Measurements from ENCODE around the gene P3H4.

Gene P3H4

DNA sequence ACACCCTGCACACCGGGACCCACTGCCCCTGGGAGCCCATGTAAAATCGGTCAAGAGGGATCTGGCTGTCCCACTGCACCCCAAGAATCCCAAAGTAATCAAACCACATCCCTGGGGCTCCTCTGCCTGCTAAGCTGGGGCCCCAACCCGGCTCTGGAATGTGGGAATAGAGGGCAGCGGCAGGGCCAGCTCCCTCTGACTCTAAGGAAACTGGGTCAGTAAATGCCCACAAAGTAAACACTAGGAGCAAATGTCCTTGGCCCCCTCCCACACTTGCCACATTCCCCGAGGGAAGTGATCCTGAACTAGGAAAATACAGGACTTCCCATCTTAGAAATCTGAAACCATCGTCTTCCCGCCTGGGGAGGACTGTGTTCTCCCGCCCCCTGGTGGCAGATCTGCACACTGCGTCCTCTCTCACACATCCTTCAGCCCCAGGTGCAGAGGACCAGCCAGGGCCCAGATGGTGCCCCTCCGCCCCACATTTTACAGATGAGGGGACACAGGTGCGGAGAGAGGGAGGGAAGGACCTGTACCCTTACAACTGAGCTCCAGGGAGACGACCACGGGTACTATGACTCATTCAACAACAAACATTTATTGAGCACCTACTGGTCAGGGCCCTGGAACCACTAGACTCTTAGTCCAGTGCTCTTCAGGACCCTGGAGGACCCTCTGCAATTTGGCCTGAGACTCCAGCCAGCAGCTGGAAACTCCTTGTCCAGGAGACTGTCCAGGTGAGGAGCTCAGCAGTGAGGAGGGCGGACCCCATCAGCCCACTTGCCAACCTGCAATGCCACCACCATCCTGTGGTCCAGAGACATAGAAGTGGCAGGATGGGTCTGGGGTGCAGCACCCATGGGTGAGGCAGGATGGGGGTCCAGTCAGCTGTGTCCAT is 10.1 kb downstream of the P3H4 start:
- Histone ChIP-seq H3K4me1 (ENCODE audit: control insufficient read depth in 1 of 2, insufficient read depth in 2 of 2, low read length in 2 of 2) (peaks cover 7 to 10% of the 10 kb centered on the region in 2 donors), H3K36me3 (ENCODE audit: control insufficient read depth in 1 of 2, insufficient read depth in 2 of 2, low read length in 2 of 2) (peaks cover 0 to 8% of the 10 kb centered on the region in 2 donors), H3K27ac (ENCODE audit: low read length) (no peak overlapping the region), H3K27me3 (ENCODE audit: low read depth, low read length) (no peaks in the 10 kb centered on the region), H3K4me3 (ENCODE audit: low read depth in 1 of 2, low read length in 2 of 2) (peak overlapping the region in 1 of 2 donors; percentile 16), H3K9me3 (ENCODE audit: control insufficient read depth in 1 of 2, low read length in 2 of 2) (no peaks in the 10 kb centered on the region)

DNA sequence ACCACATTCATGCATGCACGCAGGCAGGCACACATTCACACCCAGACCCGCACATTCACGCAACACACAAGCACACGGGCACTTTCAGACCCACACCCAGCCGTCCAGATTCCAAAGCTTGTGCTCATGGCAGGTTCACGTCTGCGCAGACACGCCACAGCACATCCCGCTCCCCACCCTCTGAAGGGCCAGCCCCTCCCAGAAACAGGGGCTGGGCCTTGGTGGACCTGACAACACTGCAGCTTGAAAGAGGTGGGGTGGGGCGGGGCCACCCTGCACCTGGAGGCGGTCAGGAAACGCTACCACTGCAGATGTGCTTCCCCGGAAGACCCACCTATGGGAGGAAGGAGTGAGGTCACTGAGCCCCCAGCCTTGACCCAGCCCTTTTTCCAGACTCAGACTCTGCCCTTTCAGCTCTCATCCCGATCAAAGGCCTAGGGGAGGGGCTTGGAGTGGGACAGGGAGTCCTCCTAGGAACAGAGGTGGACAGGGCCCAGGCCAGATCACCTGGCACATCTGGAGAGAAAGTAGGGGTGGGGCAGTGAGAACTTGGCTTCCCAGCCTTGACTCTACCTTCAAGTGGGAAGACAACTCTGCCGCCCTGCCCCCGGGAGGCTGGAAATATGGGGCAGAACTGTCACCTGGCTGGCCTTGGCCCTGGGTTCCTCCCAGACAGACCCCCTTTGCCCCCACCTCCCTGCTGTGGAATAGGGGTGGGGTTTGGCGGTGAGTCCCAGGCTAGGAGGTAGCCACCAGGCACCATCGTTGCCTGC is 11.0 kb downstream of the P3H4 start:
- Histone ChIP-seq H3K36me3 (ENCODE audit: control insufficient read depth in 1 of 2, insufficient read depth in 2 of 2, low read length in 2 of 2) (peaks cover 0 to 4% of the 10 kb centered on the region in 2 donors), H3K27me3 (ENCODE audit: low read depth, low read length) (no peaks in the 10 kb centered on the region), H3K9me3 (ENCODE audit: control insufficient read depth in 1 of 2, low read length in 2 of 2) (no peaks in the 10 kb centered on the region), H3K4me1 (ENCODE audit: control insufficient read depth in 1 of 2, insufficient read depth in 2 of 2, low read length in 2 of 2) (peaks cover 7 to 10% of the 10 kb centered on the region in 2 donors), H3K27ac (ENCODE audit: low read length) (peak overlapping the region; percentile 39), H3K4me3 (ENCODE audit: low read depth in 1 of 2, low read length in 2 of 2) (no peak overlapping the region)

- Histone ChIP-seq H3K9me3 (ENCODE audit: control insufficient read depth in 1 of 2, low read length in 2 of 2) (no peaks in the 10 kb centered on the region), H3K27ac (ENCODE audit: low read length) (no peak overlapping the region), H3K4me1 (ENCODE audit: control insufficient read depth in 1 of 2, insufficient read depth in 2 of 2, low read length in 2 of 2) (peaks cover 7 to 10% of the 10 kb centered on the region in 2 donors), H3K27me3 (ENCODE audit: low read depth, low read length) (no peaks in the 10 kb centered on the region), H3K4me3 (ENCODE audit: low read depth in 1 of 2, low read length in 2 of 2) (no peak overlapping the region), H3K36me3 (ENCODE audit: control insufficient read depth in 1 of 2, insufficient read depth in 2 of 2, low read length in 2 of 2) (no peaks in the 10 kb centered on the region)
These were observed 12.4 kb downstream of the P3H4 start for GRCh38 chr17:41799366-41799765.

- Histone ChIP-seq H3K27me3 (ENCODE audit: low read depth, low read length) (no peaks in the 10 kb centered on the region), H3K4me3 (ENCODE audit: low read depth in 1 of 2, low read length in 2 of 2) (no peak overlapping the region), H3K9me3 (ENCODE audit: control insufficient read depth in 1 of 2, low read length in 2 of 2) (no peaks in the 10 kb centered on the region), H3K27ac (ENCODE audit: low read length) (no peak overlapping the region), H3K4me1 (ENCODE audit: control insufficient read depth in 1 of 2, insufficient read depth in 2 of 2, low read length in 2 of 2) (peaks cover 12 to 17% of the 10 kb centered on the region in 2 donors), H3K36me3 (ENCODE audit: control insufficient read depth in 1 of 2, insufficient read depth in 2 of 2, low read length in 2 of 2) (no peaks in the 10 kb centered on the region)
These were observed 14.4 kb downstream of the P3H4 start for GRCh38 chr17:41797377-41797776.

GRCh38 chr17:41796121-41796895 is 15.4 kb downstream of the P3H4 start:
- Histone ChIP-seq H3K9me3 (ENCODE audit: control insufficient read depth in 1 of 2, low read length in 2 of 2) (no peaks in the 10 kb centered on the region), H3K4me3 (ENCODE audit: low read depth in 1 of 2, low read length in 2 of 2) (no peak overlapping the region), H3K27ac (ENCODE audit: low read length) (no peak overlapping the region), H3K36me3 (ENCODE audit: control insufficient read depth in 1 of 2, insufficient read depth in 2 of 2, low read length in 2 of 2) (no peaks in the 10 kb centered on the region), H3K4me1 (ENCODE audit: control insufficient read depth in 1 of 2, insufficient read depth in 2 of 2, low read length in 2 of 2) (peaks cover 9 to 18% of the 10 kb centered on the region in 2 donors), H3K27me3 (ENCODE audit: low read depth, low read length) (no peaks in the 10 kb centered on the region)

GRCh38 chr17:41794540-41794975 is 17.2 kb downstream of the P3H4 start:
- Histone ChIP-seq H3K27ac (ENCODE audit: low read length) (no peak overlapping the region), H3K27me3 (ENCODE audit: low read depth, low read length) (no peaks in the 10 kb centered on the region), H3K4me1 (ENCODE audit: control insufficient read depth in 1 of 2, insufficient read depth in 2 of 2, low read length in 2 of 2) (peaks cover 5 to 10% of the 10 kb centered on the region in 2 donors), H3K36me3 (ENCODE audit: control insufficient read depth in 1 of 2, insufficient read depth in 2 of 2, low read length in 2 of 2) (no peaks in the 10 kb centered on the region), H3K4me3 (ENCODE audit: low read depth in 1 of 2, low read length in 2 of 2) (no peak overlapping the region), H3K9me3 (ENCODE audit: control insufficient read depth in 1 of 2, low read length in 2 of 2) (no peaks in the 10 kb centered on the region)

- peaks cover 5 to 10% of the 10 kb centered on the region in 2 donors for H3K4me1 ChIP-seq (ENCODE audit: control insufficient read depth in 1 of 2, insufficient read depth in 2 of 2, low read length in 2 of 2)
- H3K27ac ChIP-seq (ENCODE audit: low read length): peak overlapping the region; percentile 63
- no peaks in the 10 kb centered on the region for H3K36me3 ChIP-seq (ENCODE audit: control insufficient read depth in 1 of 2, insufficient read depth in 2 of 2, low read length in 2 of 2)
- H3K27me3 ChIP-seq (ENCODE audit: low read depth, low read length): no peaks in the 10 kb centered on the region
- H3K9me3 ChIP-seq (ENCODE audit: control insufficient read depth in 1 of 2, low read length in 2 of 2): no peaks in the 10 kb centered on the region
- H3K4me3 ChIP-seq (ENCODE audit: low read depth in 1 of 2, low read length in 2 of 2): no peak overlapping the region
These were observed 17.8 kb downstream of the P3H4 start for GRCh38 chr17:41793784-41794539.

DNA sequence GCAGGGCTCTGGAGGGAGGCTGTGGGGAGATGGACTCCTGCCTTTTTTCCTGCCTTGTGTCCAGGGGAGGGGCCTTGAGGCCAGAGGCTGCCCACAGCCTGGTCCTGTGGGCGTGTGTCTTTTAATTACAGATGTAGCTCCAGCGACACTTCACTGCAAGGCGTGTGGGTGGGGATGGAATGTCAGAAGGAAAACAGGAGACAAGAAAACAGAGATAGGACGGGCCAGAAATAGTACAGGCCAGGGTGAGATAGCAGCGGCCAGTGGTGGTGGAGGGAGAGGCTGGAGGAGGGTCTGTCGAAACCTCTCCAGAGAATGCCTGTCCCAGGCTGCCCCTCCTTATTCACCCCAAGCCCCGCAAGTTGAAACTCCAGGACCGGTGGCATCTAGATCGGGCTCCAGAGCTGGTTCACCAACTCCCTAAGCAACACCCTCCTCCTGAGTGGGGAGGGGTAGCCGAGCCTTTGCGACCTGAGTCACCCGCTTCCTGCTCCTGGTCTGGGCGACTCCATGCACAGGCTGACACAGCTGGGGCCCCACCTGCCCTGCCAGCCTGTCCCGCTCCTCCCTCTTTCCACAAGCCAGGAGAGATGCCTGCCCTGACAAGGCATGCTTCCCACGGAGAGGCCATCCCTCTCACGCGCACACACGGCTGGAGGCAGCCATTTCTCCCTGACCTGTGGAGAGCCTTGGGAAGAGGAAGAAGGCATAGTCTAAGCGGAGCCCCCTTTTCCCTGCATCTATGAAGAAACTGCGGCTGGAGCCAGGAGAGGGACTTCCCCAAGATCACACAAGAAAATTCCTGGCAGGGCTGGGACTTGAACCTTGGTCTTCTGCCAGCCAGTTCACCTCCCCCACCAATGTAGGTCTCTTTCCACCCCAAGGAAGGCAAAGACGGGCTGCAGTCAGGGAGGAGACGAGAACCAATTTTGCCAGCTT is 18.6 kb downstream of the P3H4 start:
- H3K36me3 ChIP-seq (ENCODE audit: control insufficient read depth in 1 of 2, insufficient read depth in 2 of 2, low read length in 2 of 2): no peaks in the 10 kb centered on the region
- H3K27me3 ChIP-seq (ENCODE audit: low read depth, low read length): no peaks in the 10 kb centered on the region
- no peaks in the 10 kb centered on the region for H3K9me3 ChIP-seq (ENCODE audit: control insufficient read depth in 1 of 2, low read length in 2 of 2)
- H3K4me3 ChIP-seq (ENCODE audit: low read depth in 1 of 2, low read length in 2 of 2): no peak overlapping the region
- H3K4me1 ChIP-seq (ENCODE audit: control insufficient read depth in 1 of 2, insufficient read depth in 2 of 2, low read length in 2 of 2): peaks cover 5 to 10% of the 10 kb centered on the region in 2 donors
- H3K27ac ChIP-seq (ENCODE audit: low read length): peak overlapping the region; percentile 63

GRCh38 chr17:41787021-41787418 is 24.7 kb downstream of the P3H4 start:
- no peaks in the 10 kb centered on the region for H3K9me3 ChIP-seq (ENCODE audit: control insufficient read depth in 1 of 2, low read length in 2 of 2)
- no peaks in the 10 kb centered on the region for H3K27me3 ChIP-seq (ENCODE audit: low read depth, low read length)
- peak overlapping the region; percentile 17 for H3K27ac ChIP-seq (ENCODE audit: low read length)
- H3K4me3 ChIP-seq (ENCODE audit: low read depth in 1 of 2, low read length in 2 of 2): peak overlapping the region in 1 of 2 donors; percentile 6
- H3K4me1 ChIP-seq (ENCODE audit: control insufficient read depth in 1 of 2, insufficient read depth in 2 of 2, low read length in 2 of 2): peaks cover 3 to 38% of the 10 kb centered on the region in 2 donors
- H3K36me3 ChIP-seq (ENCODE audit: control insufficient read depth in 1 of 2, insufficient read depth in 2 of 2, low read length in 2 of 2): no peaks in the 10 kb centered on the region

Data from muscle layer of duodenum (tissue), 2 donors.